HepG2 (cell line): ENCODE results near the gene IRF2. TPM values are rescaled to one million over a fixed set of nuclear protein-coding genes. Genes with fewer than 3 reads are reported as not detected.
A peak's percentile ranks its signal among the peaks of the same experiment; 100 is the strongest.

Experiments used
- ARNT2 ChIP-seq: sonication (generic); formaldehyde crosslinking; IDR thresholded peaks from 2 replicates; pipeline ENCODE4 v1.8.0; 2022; ENCODE audit warnings: mild to moderate bottlenecking, low read depth, missing genetic modification reagents, moderate library complexity
- PHF5A ChIP-seq: IDR thresholded peaks from one replicate; pipeline ENCODE4 v1.6.1; 2018; ENCODE audit warnings: low read depth, missing genetic modification reagents; ENCODE audit not compliant: unreplicated experiment
- REL ChIP-seq: sonication (generic); formaldehyde crosslinking; conservative IDR thresholded peaks from 2 replicates; pipeline ENCODE4 v1.8.0; 2022; ENCODE audit warnings: mild to moderate bottlenecking, missing genetic modification reagents, moderate library complexity
- SALL2 ChIP-seq: sonication (generic); formaldehyde crosslinking; IDR thresholded peaks from 2 replicates; pipeline ENCODE4 v1.8.1; 2023; ENCODE audit warnings: mild to moderate bottlenecking, missing genetic modification reagents, inconsistent platforms
- SNAPC2 ChIP-seq: sonication (generic); formaldehyde crosslinking; IDR thresholded peaks from 2 replicates; pipeline ENCODE4 v1.8.1; 2022; ENCODE audit warnings: mild to moderate bottlenecking, missing genetic modification reagents
- TBL1XR1 ChIP-seq: fragments of 150-350 bp; IDR thresholded peaks from 2 replicates; pipeline ENCODE4 v1.6.1; 2014; ENCODE audit warnings: borderline replicate concordance, low read length; ENCODE audit not compliant: partially characterized antibody
- THYN1 ChIP-seq: sonication (generic); formaldehyde crosslinking; IDR thresholded peaks from 2 replicates; pipeline ENCODE4 v1.8.1; 2023; ENCODE audit warnings: low read depth, mild to moderate bottlenecking, moderate library complexity, missing genetic modification reagents, borderline replicate concordance
- TRIM24 ChIP-seq: sonication (generic); formaldehyde crosslinking; IDR thresholded peaks from 2 replicates; pipeline ENCODE4 v1.8.0; 2022; ENCODE audit warnings: mild to moderate bottlenecking, missing genetic modification reagents
- ZBTB10 ChIP-seq: sonication (generic); formaldehyde crosslinking; IDR thresholded peaks from 2 replicates; pipeline ENCODE4 v1.4.0; 2020; ENCODE audit warnings: missing genetic modification reagents, borderline replicate concordance
- ZC3H4 ChIP-seq: sonication (generic); formaldehyde crosslinking; IDR thresholded peaks from 2 replicates; pipeline ENCODE4 v1.4.0; 2020; ENCODE audit warnings: missing genetic modification reagents, borderline replicate concordance
- ZKSCAN5 ChIP-seq: sonication (generic); formaldehyde crosslinking; IDR thresholded peaks from 2 replicates; pipeline ENCODE4 v1.5.1; 2020; ENCODE audit warnings: mild to moderate bottlenecking, missing genetic modification reagents
- ZNF235 ChIP-seq: sonication (generic); formaldehyde crosslinking; IDR thresholded peaks from 2 replicates; pipeline ENCODE4 v1.8.1; 2023; ENCODE audit warnings: mild to moderate bottlenecking, missing genetic modification reagents, borderline replicate concordance
- ZNF329 ChIP-seq: sonication (generic); formaldehyde crosslinking; IDR thresholded peaks from 2 replicates; pipeline ENCODE4 v1.9.0; 2021; ENCODE audit warnings: low read depth, mild to moderate bottlenecking, missing genetic modification reagents
- ZNF335 ChIP-seq: sonication (generic); formaldehyde crosslinking; IDR thresholded peaks from 2 replicates; pipeline ENCODE4 v1.4.0; 2020; ENCODE audit warnings: missing genetic modification reagents
- ZNF891 ChIP-seq: sonication (generic); formaldehyde crosslinking; IDR thresholded peaks from 2 replicates; pipeline ENCODE4 v1.5.0; 2020; ENCODE audit warnings: mild to moderate bottlenecking, missing genetic modification reagents
- ZSCAN5A ChIP-seq: sonication (generic); formaldehyde crosslinking; IDR thresholded peaks from 2 replicates; pipeline ENCODE4 v1.8.0; 2022; ENCODE audit warnings: mild to moderate bottlenecking, missing genetic modification reagents, borderline replicate concordance
- polyA plus RNA-seq, 8 experiments: library from polyadenylated mRNA; depleted of rRNA in 3 of 8; stranded (reverse) in 7 of 8; unstranded in 1 of 8; fragments of >200 nt; fragmentation: Illumina TruSeq in 4 of 8; extraction: Trizol in 4 of 8; gene quantifications; 2 replicates each; pipeline versions ENCODE4 v1.2.1 to v1.2.3, GENCODE V29; 2011 to 2016; ENCODE audit warnings: low read depth in 4 of 8, missing spikeins in 1 of 8, mixed read lengths in 1 of 8; ENCODE audit not compliant: insufficient read depth in 1 of 8
- total RNA-seq, 5 experiments: library from RNA; depleted of rRNA; stranded (reverse); fragments of >200 nt; fragmentation: Illumina TruSeq; extraction: Trizol; gene quantifications; 2 replicates each; pipeline ENCODE4 v1.2.3, GENCODE V29; 2016; ENCODE audit warnings: low read depth in 1 of 5
- TF ChIP-seq, protein P1 (sequence below): sonication (generic); formaldehyde crosslinking; IDR thresholded peaks from 2 replicates; pipeline ENCODE4 v1.9.0; 2021; ENCODE audit warnings: missing genetic modification reagents, mild to moderate bottlenecking, borderline replicate concordance
- TF ChIP-seq, protein P2 (sequence below): sonication (generic); formaldehyde crosslinking; IDR thresholded peaks from 2 replicates; pipeline ENCODE4 v1.5.1; 2020; ENCODE audit warnings: mild to moderate bottlenecking, moderate library complexity, missing genetic modification reagents
- TF ChIP-seq, protein P3 (sequence below): sonication (generic); formaldehyde crosslinking; IDR thresholded peaks from 2 replicates; pipeline ENCODE4 v1.4.0; 2020; ENCODE audit warnings: missing genetic modification reagents
- TF ChIP-seq, protein P4 (sequence below): sonication (generic); formaldehyde crosslinking; IDR thresholded peaks from 2 replicates; pipeline ENCODE4 v1.8.1; 2023; ENCODE audit warnings: missing genetic modification reagents, mild to moderate bottlenecking, borderline replicate concordance

Gene IRF2
- total and polyA plus RNA-seq, 2 of the 13 experiments (the other 11 are each of a cell fraction or from before 2014, with no cell fraction given), result 15.5 to 28.8 TPM

- TF ChIP-seq ZNF891 (CRISPR knock-in tag), result peak; percentile 92
- no peak for TF ChIP-seq ARNT2 (CRISPR knock-in tag)
- no peak for TF ChIP-seq SNAPC2 (CRISPR knock-in tag)
- TF ChIP-seq, protein P1, sequence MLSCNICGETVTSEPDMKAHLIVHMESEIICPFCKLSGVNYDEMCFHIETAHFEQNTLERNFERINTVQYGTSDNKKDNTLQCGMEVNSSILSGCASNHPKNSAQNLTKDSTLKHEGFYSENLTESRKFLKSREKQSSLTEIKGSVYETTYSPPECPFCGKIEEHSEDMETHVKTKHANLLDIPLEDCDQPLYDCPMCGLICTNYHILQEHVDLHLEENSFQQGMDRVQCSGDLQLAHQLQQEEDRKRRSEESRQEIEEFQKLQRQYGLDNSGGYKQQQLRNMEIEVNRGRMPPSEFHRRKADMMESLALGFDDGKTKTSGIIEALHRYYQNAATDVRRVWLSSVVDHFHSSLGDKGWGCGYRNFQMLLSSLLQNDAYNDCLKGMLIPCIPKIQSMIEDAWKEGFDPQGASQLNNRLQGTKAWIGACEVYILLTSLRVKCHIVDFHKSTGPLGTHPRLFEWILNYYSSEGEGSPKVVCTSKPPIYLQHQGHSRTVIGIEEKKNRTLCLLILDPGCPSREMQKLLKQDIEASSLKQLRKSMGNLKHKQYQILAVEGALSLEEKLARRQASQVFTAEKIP (CRISPR knock-in tag), result no peak
- TF ChIP-seq ZKSCAN5, result no peak
- TF ChIP-seq, protein P2, sequence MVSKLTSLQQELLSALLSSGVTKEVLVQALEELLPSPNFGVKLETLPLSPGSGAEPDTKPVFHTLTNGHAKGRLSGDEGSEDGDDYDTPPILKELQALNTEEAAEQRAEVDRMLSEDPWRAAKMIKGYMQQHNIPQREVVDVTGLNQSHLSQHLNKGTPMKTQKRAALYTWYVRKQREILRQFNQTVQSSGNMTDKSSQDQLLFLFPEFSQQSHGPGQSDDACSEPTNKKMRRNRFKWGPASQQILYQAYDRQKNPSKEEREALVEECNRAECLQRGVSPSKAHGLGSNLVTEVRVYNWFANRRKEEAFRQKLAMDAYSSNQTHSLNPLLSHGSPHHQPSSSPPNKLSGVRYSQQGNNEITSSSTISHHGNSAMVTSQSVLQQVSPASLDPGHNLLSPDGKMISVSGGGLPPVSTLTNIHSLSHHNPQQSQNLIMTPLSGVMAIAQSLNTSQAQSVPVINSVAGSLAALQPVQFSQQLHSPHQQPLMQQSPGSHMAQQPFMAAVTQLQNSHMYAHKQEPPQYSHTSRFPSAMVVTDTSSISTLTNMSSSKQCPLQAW (CRISPR knock-in tag), result peak; percentile 80
- peak; percentile 50; the same call in 1 of the 2 replicates for TF ChIP-seq ZNF329 (CRISPR knock-in tag)
- TF ChIP-seq ZNF235 (CRISPR knock-in tag), result no peak
- TF ChIP-seq THYN1 (CRISPR knock-in tag), result no peak
- TF ChIP-seq PHF5A (CRISPR knock-in tag), result no peak
- TF ChIP-seq ZNF335 (CRISPR knock-in tag), result 0 out of 2 replicates have a peak, but pooled peaks have one; percentile 37
- TF ChIP-seq ZC3H4 (CRISPR knock-in tag), result no peak
- TF ChIP-seq, protein P3, sequence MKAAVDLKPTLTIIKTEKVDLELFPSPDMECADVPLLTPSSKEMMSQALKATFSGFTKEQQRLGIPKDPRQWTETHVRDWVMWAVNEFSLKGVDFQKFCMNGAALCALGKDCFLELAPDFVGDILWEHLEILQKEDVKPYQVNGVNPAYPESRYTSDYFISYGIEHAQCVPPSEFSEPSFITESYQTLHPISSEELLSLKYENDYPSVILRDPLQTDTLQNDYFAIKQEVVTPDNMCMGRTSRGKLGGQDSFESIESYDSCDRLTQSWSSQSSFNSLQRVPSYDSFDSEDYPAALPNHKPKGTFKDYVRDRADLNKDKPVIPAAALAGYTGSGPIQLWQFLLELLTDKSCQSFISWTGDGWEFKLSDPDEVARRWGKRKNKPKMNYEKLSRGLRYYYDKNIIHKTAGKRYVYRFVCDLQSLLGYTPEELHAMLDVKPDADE (CRISPR knock-in tag), result no peak
- TF ChIP-seq SALL2 (CRISPR knock-in tag), result no peak
- TF ChIP-seq TBL1XR1, result no peak
- no peak for TF ChIP-seq TRIM24 (CRISPR knock-in tag)
- no peak for TF ChIP-seq REL (CRISPR knock-in tag)
- TF ChIP-seq, protein P4, sequence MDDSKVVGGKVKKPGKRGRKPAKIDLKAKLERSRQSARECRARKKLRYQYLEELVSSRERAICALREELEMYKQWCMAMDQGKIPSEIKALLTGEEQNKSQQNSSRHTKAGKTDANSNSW (CRISPR knock-in tag), result no peak
- TF ChIP-seq ZSCAN5A (CRISPR knock-in tag), result no peak
- no peak for TF ChIP-seq ZBTB10 (CRISPR knock-in tag)
Observed at GRCh38 chr4:184343502-184344177, 130.7 kb downstream of the IRF2 start (continued).
